SK-N-SH (cell line): ENCODE measurements around the gene FMN1. TPM values are rescaled to one million over a fixed set of nuclear protein-coding genes. Genes with fewer than 3 reads are reported as not detected.

ENCODE experiments used
- CTCF ChIA-PET: fragments of 300-600, 350-600 bp; formaldehyde crosslinking; extraction: SDS; loops from one replicate; lab custom pipeline; 2021; lab: Yijun Ruan, JAX
- POLR2A ChIA-PET: fragments of 350-600 bp; sonication (Branson Sonifier 250); formaldehyde crosslinking; extraction: SDS; loops from one replicate; lab custom pipeline; 2020; ENCODE audit warnings: antibody characterized with exemption, inconsistent platforms; lab: Yijun Ruan, JAX
- DNase-seq: peaks from one replicate; pipeline ENCODE4 v3.0.0; 2012
- H2AFZ ChIP-seq: fragments of 200-600 bp; sonication (generic); 2 replicates; pipeline ENCODE4 v1.8.1; 2016; ENCODE audit warnings: antibody characterized with exemption, mild to moderate bottlenecking, low read depth
- H3F3A ChIP-seq: fragments of 200-600 bp; sonication (generic); replicated peaks from 2 replicates; pipeline ENCODE3; 2016; ENCODE audit warnings: antibody characterized with exemption, mild to moderate bottlenecking; ENCODE audit not compliant: insufficient read depth
- H3K27ac ChIP-seq, 2 experiments: fragments of 200-500 bp in 1 of 2; fragments of 200-600 bp in 1 of 2; sonication (Bioruptor generic) in 1 of 2; sonication (generic), shearing (Covaris generic) in 1 of 2; 2 replicates each; pipeline versions ENCODE4 v1.5.1 to v1.6.1; 2014 to 2016; ENCODE audit warnings: low read depth in 2 of 2, inconsistent platforms in 1 of 2, low read length in 1 of 2, mild to moderate bottlenecking in 1 of 2, mixed read lengths in 1 of 2
- H3K27me3 ChIP-seq: fragments of 200-600 bp; sonication (generic), shearing (Covaris generic); 2 replicates; pipeline ENCODE4 v1.6.1; 2016; ENCODE audit warnings: mixed run types; ENCODE audit not compliant: insufficient read depth
- H3K36me3 ChIP-seq, 2 experiments: fragments of 200-500 bp in 1 of 2; fragments of 200-600 bp in 1 of 2; sonication (Bioruptor generic) in 1 of 2; sonication (generic) in 1 of 2; replicated peaks in 1 of 2; 2 replicates each; pipeline versions ENCODE3 to v1.5.1; 2014 to 2016; ENCODE audit warnings: low read length in 1 of 2, mild to moderate bottlenecking in 1 of 2; ENCODE audit not compliant: insufficient read depth in 2 of 2, control insufficient read depth in 1 of 2
- H3K4me1 ChIP-seq, 2 experiments: fragments of 200-500 bp in 1 of 2; fragments of 200-600 bp in 1 of 2; sonication (Bioruptor generic) in 1 of 2; sonication (generic), shearing (Covaris generic) in 1 of 2; 2 replicates each; pipeline versions ENCODE4 v1.5.1 to v1.6.1; 2014 to 2016; ENCODE audit warnings: low read depth in 1 of 2, low read length in 1 of 2, mixed run types in 1 of 2; ENCODE audit not compliant: insufficient read depth in 2 of 2, control insufficient read depth in 1 of 2
- H3K4me2 ChIP-seq: fragments of 200-600 bp; sonication (generic), shearing (Covaris generic); 2 replicates; pipeline ENCODE4 v1.6.1; 2017; ENCODE audit warnings: mixed run types
- H3K4me3 ChIP-seq, 2 experiments: fragments of 200-500 bp in 1 of 2; fragments of 200-600 bp in 1 of 2; sonication (Bioruptor generic) in 1 of 2; sonication (generic), shearing (Covaris generic) in 1 of 2; 2 replicates each; pipeline versions ENCODE4 v1.5.1 to v1.8.1; 2014 to 2016; ENCODE audit warnings: low read depth in 2 of 2, inconsistent platforms in 1 of 2, low read length in 1 of 2, mild to moderate bottlenecking in 1 of 2, mixed read lengths in 1 of 2, moderate library complexity in 1 of 2
- H3K79me2 ChIP-seq: fragments of 200-600 bp; sonication (generic); 2 replicates; pipeline ENCODE4 v1.8.1; 2017; ENCODE audit warnings: mild to moderate bottlenecking; ENCODE audit not compliant: insufficient read depth
- H3K9ac ChIP-seq: fragments of 200-600 bp; sonication (generic); 2 replicates; pipeline ENCODE4 v1.6.1; 2017; ENCODE audit warnings: mixed run types
- H3K9me2 ChIP-seq: fragments of 200-600 bp; sonication (generic); 2 replicates; pipeline ENCODE4 v1.6.1; 2017; ENCODE audit warnings: mixed run types
- H3K9me3 ChIP-seq: fragments of 200-600 bp; sonication (generic); 2 replicates; pipeline ENCODE4 v1.6.1; 2017; ENCODE audit warnings: mixed run types, mild to moderate bottlenecking, moderate library complexity
- H4K20me1 ChIP-seq: fragments of 200-600 bp; sonication (generic); 2 replicates; pipeline ENCODE4 v1.6.1; 2017; ENCODE audit warnings: mild to moderate bottlenecking, mixed run types; ENCODE audit not compliant: insufficient read depth
- CHD2 ChIP-seq: fragments of 150-350 bp; IDR thresholded peaks from 2 replicates; pipeline ENCODE4 v1.6.1; 2018; ENCODE audit warnings: low read length; ENCODE audit not compliant: partially characterized antibody
- EP300 ChIP-seq, 2 experiments: IDR thresholded peaks; 2 replicates each; pipeline versions ENCODE4 v1.4.0 to v1.6.1; 2012; ENCODE audit warnings: borderline replicate concordance in 1 of 2, low read depth in 1 of 2, low read length in 1 of 2
- FOXM1 ChIP-seq: IDR thresholded peaks from 2 replicates; pipeline ENCODE4 v1.4.0; 2012; ENCODE audit warnings: low read depth, mild to moderate bottlenecking
- GATA2 ChIP-seq: sonication (generic); formaldehyde crosslinking; IDR thresholded peaks from 2 replicates; pipeline ENCODE4 v1.5.0; 2020; ENCODE audit warnings: mild to moderate bottlenecking, missing genetic modification reagents
- JUND ChIP-seq: IDR thresholded peaks from 2 replicates; pipeline ENCODE4 v1.4.0; 2012
- NFIC ChIP-seq: IDR thresholded peaks from 2 replicates; pipeline ENCODE4 v1.4.0; 2012; ENCODE audit warnings: borderline replicate concordance
- NRF1 ChIP-seq: IDR thresholded peaks from 2 replicates; pipeline ENCODE4 v1.6.1; 2012; ENCODE audit warnings: low read depth, mild to moderate bottlenecking, low read length
- RAD21 ChIP-seq: IDR thresholded peaks from 2 replicates; pipeline ENCODE4 v1.6.1; 2012; ENCODE audit warnings: mild to moderate bottlenecking, low read length
- RCOR1 ChIP-seq: fragments of 150-350 bp; IDR thresholded peaks from 2 replicates; pipeline ENCODE4 v1.6.1; 2017; ENCODE audit warnings: antibody characterized with exemption, low read length
- RXRA ChIP-seq: IDR thresholded peaks from 2 replicates; pipeline ENCODE4 v1.4.0; 2012; ENCODE audit warnings: low read depth, mild to moderate bottlenecking, borderline replicate concordance
- SIN3A ChIP-seq: IDR thresholded peaks from 2 replicates; pipeline ENCODE4 v1.6.1; 2012; ENCODE audit warnings: low read depth, mild to moderate bottlenecking, low read length, moderate library complexity, borderline replicate concordance
- SMC3 ChIP-seq: IDR thresholded peaks from 2 replicates; pipeline ENCODE4 v1.6.1; 2012; ENCODE audit warnings: low read depth, low read length, improper control_type of control experiment
- TAF1 ChIP-seq: IDR thresholded peaks from 2 replicates; pipeline ENCODE4 v1.6.1; 2012; ENCODE audit warnings: low read depth, mild to moderate bottlenecking, low read length, moderate library complexity, borderline replicate concordance
- TCF12 ChIP-seq: IDR thresholded peaks from 2 replicates; pipeline ENCODE4 v1.4.0; 2012
- YY1 ChIP-seq: IDR thresholded peaks from 2 replicates; pipeline ENCODE4 v1.4.0; 2012; ENCODE audit warnings: low read depth, mild to moderate bottlenecking
- WGBS: methylation state at CpG from one replicate; pipeline ENCODE4 v1.1.6; 2017; ENCODE audit warnings: low lambda C conversion rate; 5-methylcytosine and 5-hydroxymethylcytosine counted together
- polyA plus RNA-seq, 3 experiments: library from polyadenylated mRNA; depleted of rRNA; stranded (reverse); fragments of >200 nt; gene quantifications; 2 replicates each; pipeline ENCODE4 v1.2.3, GENCODE V29; 2012
- TF ChIP-seq, protein P1 (sequence below): fragments of 150-350 bp; IDR thresholded peaks from 2 replicates; pipeline ENCODE4 v1.6.1; 2017; ENCODE audit warnings: antibody characterized with exemption, low read length, low read depth, borderline replicate concordance
- TF ChIP-seq, protein P2 (sequence below): IDR thresholded peaks from 2 replicates; pipeline ENCODE4 v1.4.0; 2012; ENCODE audit warnings: low read depth
- TF ChIP-seq, protein P3 (sequence below): fragments of 150-350 bp; IDR thresholded peaks from 2 replicates; pipeline ENCODE4 v1.6.1; 2016; ENCODE audit warnings: mild to moderate bottlenecking, low read depth, low read length
- TF ChIP-seq, protein P4 (sequence below): fragments of 200-600 bp; sonication (generic); IDR thresholded peaks from 2 replicates; pipeline ENCODE4 v1.6.1; 2017; ENCODE audit warnings: antibody characterized with exemption, mild to moderate bottlenecking, moderate library complexity
- TF ChIP-seq, protein P5 (sequence below): IDR thresholded peaks from 2 replicates; pipeline ENCODE4; 2012

Gene FMN1
- polyA plus RNA-seq, 1 of the 3 experiments (the other 2 are of a cell fraction): 9.1 TPM

GRCh38 chr15:33066584-33066983 is 127.9 kb downstream of the FMN1 start:
- Histone ChIP-seq H3K79me2 (peaks cover 100% of the 10 kb centered on the region), H3K9ac (peak overlapping the region; percentile 38; the same call in 1 of the 2 replicates), H3K36me3 (peaks cover 8 to 32% of the 10 kb centered on the region in 2 experiments)
- POLR2A ChIA-PET: no interaction called here
- no peak for TF ChIP-seq JUND
- TF ChIP-seq, protein P1, sequence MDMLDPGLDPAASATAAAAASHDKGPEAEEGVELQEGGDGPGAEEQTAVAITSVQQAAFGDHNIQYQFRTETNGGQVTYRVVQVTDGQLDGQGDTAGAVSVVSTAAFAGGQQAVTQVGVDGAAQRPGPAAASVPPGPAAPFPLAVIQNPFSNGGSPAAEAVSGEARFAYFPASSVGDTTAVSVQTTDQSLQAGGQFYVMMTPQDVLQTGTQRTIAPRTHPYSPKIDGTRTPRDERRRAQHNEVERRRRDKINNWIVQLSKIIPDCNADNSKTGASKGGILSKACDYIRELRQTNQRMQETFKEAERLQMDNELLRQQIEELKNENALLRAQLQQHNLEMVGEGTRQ: no peak
- no peak for TF ChIP-seq FOXM1
- no peak for TF ChIP-seq RAD21
- no peak for TF ChIP-seq TAF1
- no peak for TF ChIP-seq GATA2 (CRISPR knock-in tag)
- no peak for TF ChIP-seq CHD2
- no peak for TF ChIP-seq TCF12
- TF ChIP-seq RCOR1: no peak
- TF ChIP-seq, protein P2, sequence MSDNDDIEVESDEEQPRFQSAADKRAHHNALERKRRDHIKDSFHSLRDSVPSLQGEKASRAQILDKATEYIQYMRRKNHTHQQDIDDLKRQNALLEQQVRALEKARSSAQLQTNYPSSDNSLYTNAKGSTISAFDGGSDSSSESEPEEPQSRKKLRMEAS: no peak
- TF ChIP-seq, protein P3, sequence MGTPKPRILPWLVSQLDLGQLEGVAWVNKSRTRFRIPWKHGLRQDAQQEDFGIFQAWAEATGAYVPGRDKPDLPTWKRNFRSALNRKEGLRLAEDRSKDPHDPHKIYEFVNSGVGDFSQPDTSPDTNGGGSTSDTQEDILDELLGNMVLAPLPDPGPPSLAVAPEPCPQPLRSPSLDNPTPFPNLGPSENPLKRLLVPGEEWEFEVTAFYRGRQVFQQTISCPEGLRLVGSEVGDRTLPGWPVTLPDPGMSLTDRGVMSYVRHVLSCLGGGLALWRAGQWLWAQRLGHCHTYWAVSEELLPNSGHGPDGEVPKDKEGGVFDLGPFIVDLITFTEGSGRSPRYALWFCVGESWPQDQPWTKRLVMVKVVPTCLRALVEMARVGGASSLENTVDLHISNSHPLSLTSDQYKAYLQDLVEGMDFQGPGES: no peak
- no peak for TF ChIP-seq NRF1
- no peak for TF ChIP-seq RXRA
- TF ChIP-seq NFIC: no peak
- TF ChIP-seq SMC3: no peak
- TF ChIP-seq, all 33 proteins: peak for 0
- Histone ChIP-seq H3K4me2 (peak overlapping the region; percentile 86), H3K9me2 (no peaks in the 10 kb centered on the region), H2AFZ (no peak overlapping the region), H4K20me1 (peaks cover 24% of the 10 kb centered on the region; the same call in 1 of the 2 replicates), H3K27ac (peak overlapping the region in 1 of 2 experiments; percentile 98; a peak in 3 of 4 replicates), H3K9me3 (no peaks in the 10 kb centered on the region), H3K4me1 (peaks cover 31 to 36% of the 10 kb centered on the region in 2 experiments), H3F3A (peaks cover 42% of the 10 kb centered on the region), H3K27me3 (no peaks in the 10 kb centered on the region), H3K4me3 (peak overlapping the region; percentile 33 to 48; a peak in 3 of 4 replicates)
- DNase-seq: no peak
- 87% methylated on average over 8 of the region's 8 CpGs for WGBS
- CTCF ChIA-PET: interaction anchor here (1.1 to 1.6 kb wide), 2 partner anchors 20 to 44 kb away, joined by 4 to 5 read pairs; no protein-coding TSS in a partner anchor

DNA sequence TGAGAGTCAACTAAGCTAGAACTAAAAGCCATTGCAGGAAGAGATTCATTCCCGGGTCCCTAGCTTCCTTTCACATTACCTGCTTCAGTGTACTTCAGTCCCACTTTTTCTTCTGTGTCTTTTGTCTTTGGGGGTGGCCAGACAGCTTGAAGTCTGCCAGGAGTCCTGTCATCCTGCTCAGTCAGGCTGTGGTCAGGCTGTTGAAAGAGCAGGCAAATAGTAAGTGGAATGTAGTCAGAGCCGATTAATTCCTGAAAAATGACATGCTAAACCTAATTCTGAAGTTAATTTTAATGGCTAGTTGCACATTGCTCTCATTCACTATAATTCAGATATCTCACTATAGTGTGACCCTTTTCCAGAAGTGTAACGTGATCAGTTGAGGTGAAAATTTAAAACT is 129.6 kb downstream of the FMN1 start:
- Histone ChIP-seq H3K9me2 (no peaks in the 10 kb centered on the region), H3K36me3 (peaks cover 12 to 45% of the 10 kb centered on the region in 2 experiments), H3K79me2 (peaks cover 100% of the 10 kb centered on the region), H3K4me2 (peak overlapping the region; percentile 86), H3K27me3 (no peaks in the 10 kb centered on the region), H3K9ac (peak overlapping the region; percentile 38; the same call in 1 of the 2 replicates), H3K9me3 (no peaks in the 10 kb centered on the region), H3F3A (peaks cover 47% of the 10 kb centered on the region), H2AFZ (no peak overlapping the region), H3K4me3 (peak overlapping the region; percentile 33 to 46; a peak in 3 of 4 replicates), H3K27ac (peak overlapping the region in 1 of 2 experiments; percentile 98), H4K20me1 (peaks cover 36% of the 10 kb centered on the region), H3K4me1 (peaks cover 31 to 37% of the 10 kb centered on the region in 2 experiments)
- DNase-seq: no peak
- ChIA-PET POLR2A (no interaction called here), CTCF (interaction anchor here (1.1 to 1.2 kb wide), 3 partner anchors 9 to 67 kb away, joined by 3 to 4 read pairs (median 3); no protein-coding TSS in a partner anchor)
- WGBS: 48% methylated on average over 3 of the region's 3 CpGs
- TF ChIP-seq SIN3A (peak; percentile 58; the same call in 1 of the 2 replicates), TAF1 (no peak), EP300 (IDR thresholded peaks at IDR 0.05; ENCODE audit: borderline replicate concordance in 1 of 2, low read depth in 1 of 2, low read length in 1 of 2) (peak; percentile 38 to 45; a peak in 2 of 4 replicates), SMC3 (no peak), JUND (peak; percentile 45; the same call in 1 of the 2 replicates), CHD2 (no peak), RXRA (no peak; the same call in 1 of the 2 replicates), YY1 (no peak), TCF12 (peak; percentile 84)
- TF ChIP-seq, protein P4, sequence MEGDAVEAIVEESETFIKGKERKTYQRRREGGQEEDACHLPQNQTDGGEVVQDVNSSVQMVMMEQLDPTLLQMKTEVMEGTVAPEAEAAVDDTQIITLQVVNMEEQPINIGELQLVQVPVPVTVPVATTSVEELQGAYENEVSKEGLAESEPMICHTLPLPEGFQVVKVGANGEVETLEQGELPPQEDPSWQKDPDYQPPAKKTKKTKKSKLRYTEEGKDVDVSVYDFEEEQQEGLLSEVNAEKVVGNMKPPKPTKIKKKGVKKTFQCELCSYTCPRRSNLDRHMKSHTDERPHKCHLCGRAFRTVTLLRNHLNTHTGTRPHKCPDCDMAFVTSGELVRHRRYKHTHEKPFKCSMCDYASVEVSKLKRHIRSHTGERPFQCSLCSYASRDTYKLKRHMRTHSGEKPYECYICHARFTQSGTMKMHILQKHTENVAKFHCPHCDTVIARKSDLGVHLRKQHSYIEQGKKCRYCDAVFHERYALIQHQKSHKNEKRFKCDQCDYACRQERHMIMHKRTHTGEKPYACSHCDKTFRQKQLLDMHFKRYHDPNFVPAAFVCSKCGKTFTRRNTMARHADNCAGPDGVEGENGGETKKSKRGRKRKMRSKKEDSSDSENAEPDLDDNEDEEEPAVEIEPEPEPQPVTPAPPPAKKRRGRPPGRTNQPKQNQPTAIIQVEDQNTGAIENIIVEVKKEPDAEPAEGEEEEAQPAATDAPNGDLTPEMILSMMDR: no peak
- TF ChIP-seq, protein P5, sequence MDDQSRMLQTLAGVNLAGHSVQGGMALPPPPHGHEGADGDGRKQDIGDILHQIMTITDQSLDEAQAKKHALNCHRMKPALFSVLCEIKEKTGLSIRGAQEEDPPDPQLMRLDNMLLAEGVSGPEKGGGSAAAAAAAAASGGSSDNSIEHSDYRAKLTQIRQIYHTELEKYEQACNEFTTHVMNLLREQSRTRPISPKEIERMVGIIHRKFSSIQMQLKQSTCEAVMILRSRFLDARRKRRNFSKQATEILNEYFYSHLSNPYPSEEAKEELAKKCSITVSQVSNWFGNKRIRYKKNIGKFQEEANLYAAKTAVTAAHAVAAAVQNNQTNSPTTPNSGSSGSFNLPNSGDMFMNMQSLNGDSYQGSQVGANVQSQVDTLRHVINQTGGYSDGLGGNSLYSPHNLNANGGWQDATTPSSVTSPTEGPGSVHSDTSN: peak; percentile 95
